K562 (cell line): ENCODE results near the gene CCDC13. TPM values are rescaled to one million over a fixed set of nuclear protein-coding genes. Genes with fewer than 3 reads are reported as not detected.

Experiments used
- ATAC-seq: fragments of 200-7000 bp; cut with Tn5 transposase; 3 replicates; pipeline ENCODE4 v1.9.1; 2020; ENCODE audit warnings: moderate library complexity
- BruUV-seq: library from RNA; stranded (reverse); fragments of 400-500 nt; replicated peaks from 2 replicates; lab custom pipeline; 2021; lab: Mats Ljungman, UMichigan
- CTCF ChIA-PET: fragments of 300-600 bp; formaldehyde crosslinking; extraction: SDS; loops from one replicate; lab custom pipeline; 2021; ENCODE audit warnings: low intra/inter-chr PET ratio; lab: Yijun Ruan, JAX
- POLR2A ChIA-PET: fragments of 300-600, 350-650 bp; sonication (Branson Sonifier 250); formaldehyde crosslinking; extraction: SDS; loops from one replicate; lab custom pipeline; 2021; ENCODE audit warnings: antibody characterized with exemption, inconsistent platforms; lab: Yijun Ruan, JAX
- DNase-seq, 4 experiments: peaks; one replicate each; pipeline versions ENCODE4 v3.0.0 to v3.0.0-alpha.2; 2011 to 2018; ENCODE audit warnings: low spot score in 3 of 4, mixed read lengths in 3 of 4; ENCODE audit errors: extremely low read depth in 1 of 4
- FAIRE-seq: peaks from 2 replicates; lab custom pipeline; 2011; peaks lifted over from hg19 to GRCh38; lab: Jason Lieb, UNC
- H2AFZ ChIP-seq: 2 replicates; pipeline ENCODE4 v1.6.0; 2011; ENCODE audit warnings: low read depth, low read length, control low read depth, inconsistent platforms
- H3K27ac ChIP-seq: fragments of 200-600 bp; 3 replicates; pipeline ENCODE4 v1.8.0; 2011; ENCODE audit warnings: low read depth, mild to moderate bottlenecking, control low read depth, inconsistent platforms, low read length, moderate library complexity, mixed read lengths; ENCODE audit errors: extremely low read depth
- H3K27me3 ChIP-seq, 2 experiments: fragments of 300-600 bp in 1 of 2; 2 replicates in 1 of 2; 3 replicates in 1 of 2; pipeline versions ENCODE4 v1.6.0 to v1.8.0; 2011; ENCODE audit warnings: inconsistent platforms in 2 of 2, low read length in 2 of 2, mild to moderate bottlenecking in 1 of 2, mixed read lengths in 1 of 2, moderate library complexity in 1 of 2; ENCODE audit not compliant: control insufficient read depth in 2 of 2, insufficient read depth in 2 of 2
- H3K36me3 ChIP-seq: fragments of 300-600 bp; 3 replicates; pipeline ENCODE4 v1.8.0; 2011; ENCODE audit warnings: mild to moderate bottlenecking, low read length, inconsistent platforms; ENCODE audit not compliant: control insufficient read depth, insufficient read depth
- H3K4me1 ChIP-seq, 2 experiments: fragments of 200-600 bp in 1 of 2; replicated peaks in 1 of 2; 2 replicates in 1 of 2; 3 replicates in 1 of 2; pipeline versions ENCODE4 v1.5.1 to v1.8.0; 2011; ENCODE audit warnings: inconsistent platforms in 2 of 2, low read length in 2 of 2, mild to moderate bottlenecking in 1 of 2, mixed read lengths in 1 of 2, moderate library complexity in 1 of 2; ENCODE audit not compliant: control insufficient read depth in 2 of 2, insufficient read depth in 2 of 2
- H3K4me2 ChIP-seq: 2 replicates; pipeline ENCODE4 v1.6.1; 2011; ENCODE audit warnings: low read length, control low read depth, inconsistent platforms, mixed read lengths; ENCODE audit not compliant: insufficient read depth
- H3K4me3 ChIP-seq: fragments of 200-600 bp; sonication (generic), shearing (Covaris generic); 2 replicates; pipeline ENCODE4 v1.5.1; 2016; ENCODE audit warnings: control low read depth, inconsistent platforms
- H3K79me2 ChIP-seq: fragments of 200-600 bp; 3 replicates; pipeline ENCODE4 v1.8.0; 2011; ENCODE audit warnings: low read length, inconsistent platforms; ENCODE audit not compliant: control insufficient read depth, insufficient read depth
- H3K9ac ChIP-seq, 2 experiments: 2 replicates each; pipeline versions ENCODE4 v1.6.0 to v1.6.1; 2011; ENCODE audit warnings: low read depth in 2 of 2, low read length in 2 of 2, control low read depth in 1 of 2, inconsistent platforms in 1 of 2, mild to moderate bottlenecking in 1 of 2, mixed read lengths in 1 of 2; ENCODE audit not compliant: insufficient read depth in 1 of 2
- H3K9me1 ChIP-seq: one replicate; pipeline ENCODE4 v1.6.0; 2011; ENCODE audit warnings: inconsistent platforms, mild to moderate bottlenecking, low read length, moderate library complexity; ENCODE audit not compliant: control insufficient read depth, insufficient read depth
- H3K9me3 ChIP-seq: replicated peaks from 2 replicates; pipeline ENCODE4 v1.5.1; 2011; ENCODE audit warnings: low read depth, low read length, inconsistent platforms; ENCODE audit not compliant: control insufficient read depth, insufficient read depth
- H4K20me1 ChIP-seq: replicated peaks from 2 replicates; pipeline ENCODE4 v1.6.1; 2011; ENCODE audit warnings: low read length, inconsistent platforms, mixed read lengths; ENCODE audit not compliant: control insufficient read depth, insufficient read depth
- ELF2 ChIP-seq: fragments of 250-450 bp; sonication (Bioruptor Pico); IDR thresholded peaks from 2 replicates; pipeline ENCODE4 v1.5.0; 2021; ENCODE audit warnings: mild to moderate bottlenecking
- IRF2 ChIP-seq: sonication (generic); formaldehyde crosslinking; IDR thresholded peaks from 2 replicates; pipeline ENCODE4 v1.8.1; 2022; ENCODE audit warnings: mild to moderate bottlenecking, missing genetic modification reagents
- WGBS: fragments of 100-300 bp; shearing (Covaris generic); methylation state at CpG from one replicate; pipeline ENCODE4 v1.1.6; 2016; ENCODE audit warnings: low coverage, mixed read lengths; ENCODE audit not compliant: insufficient coverage; ENCODE audit errors: missing lambda C conversion rate; 5-methylcytosine and 5-hydroxymethylcytosine counted together
- in situ Hi-C: fragments of 300-500 bp; cut with MboI; formaldehyde crosslinking; loops from 4 replicates; pipeline ENCODE4 v1.15.0; 2018; ENCODE audit warnings: inconsistent platforms, mixed read lengths
- intact Hi-C: fragments of 100-400 bp; cut with micrococcal nuclease; formaldehyde crosslinking; loops from 2 replicates; pipeline ENCODE4 v1.14.2; 2022
- polyA plus RNA-seq, 8 experiments: library from polyadenylated mRNA; depleted of rRNA in 4 of 8; stranded (reverse) in 5 of 8; unstranded in 3 of 8; fragments of >200 nt; fragmentation: Nextera tagmentation in 2 of 8; fragmentation: Illumina TruSeq in 1 of 8; extraction: Ambion mirVana in 2 of 8; extraction: Trizol in 1 of 8; gene quantifications; 2 replicates each; pipeline versions ENCODE4 v1.2.1 to v1.2.3, GENCODE V29; 2011 to 2014; ENCODE audit warnings: inconsistent platforms in 1 of 8, missing spikeins in 1 of 8
- total RNA-seq, 7 experiments: library from RNA; depleted of rRNA in 6 of 7; stranded (reverse); fragments of >200 nt in 6 of 7; fragmentation: Illumina TruSeq in 2 of 7; extraction: Trizol in 2 of 7; gene quantifications; 2 replicates each; pipeline versions ENCODE4 v1.2.1 to v1.2.3, GENCODE V29; 2011 to 2021; ENCODE audit warnings: low replicate concordance in 1 of 7
- TF ChIP-seq, protein P1 (sequence below): fragments of 450-650 bp; IDR thresholded peaks from 2 replicates; pipeline ENCODE4 v1.6.1; 2016
- TF ChIP-seq, protein P2 (sequence below): fragments of 250-450 bp; sonication (Bioruptor Pico); IDR thresholded peaks from 2 replicates; pipeline ENCODE4 v1.5.0; 2020; ENCODE audit warnings: mild to moderate bottlenecking, borderline replicate concordance

CCDC13 gene
- total and polyA plus RNA-seq, 9 of the 15 experiments (the other 6 are each of a cell fraction or from before 2014, with no cell fraction given): 0.20 to 0.70 (median 0.48) TPM; not detected in 2

DNA sequence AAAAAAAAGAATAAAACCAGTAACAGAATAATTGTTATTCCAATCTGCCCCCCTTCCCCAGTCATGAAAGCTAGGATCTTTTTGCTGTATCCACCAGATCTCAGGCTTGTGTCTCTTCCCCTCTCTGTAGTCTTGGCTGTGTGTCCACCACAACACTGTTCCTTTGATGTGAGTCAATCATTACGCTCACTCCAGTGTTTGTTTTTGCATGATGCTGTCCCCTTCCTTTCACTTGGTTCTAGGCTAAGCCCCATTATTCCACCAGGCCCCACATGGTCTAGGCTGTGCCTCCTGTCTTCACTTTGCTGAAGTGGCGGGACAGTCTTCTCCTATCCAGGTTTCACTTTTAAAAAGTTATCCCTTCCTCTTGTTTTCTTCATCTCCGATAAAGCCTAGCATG is 49.8 kb upstream of the CCDC13 start (continued):
- TF ChIP-seq, protein P1, sequence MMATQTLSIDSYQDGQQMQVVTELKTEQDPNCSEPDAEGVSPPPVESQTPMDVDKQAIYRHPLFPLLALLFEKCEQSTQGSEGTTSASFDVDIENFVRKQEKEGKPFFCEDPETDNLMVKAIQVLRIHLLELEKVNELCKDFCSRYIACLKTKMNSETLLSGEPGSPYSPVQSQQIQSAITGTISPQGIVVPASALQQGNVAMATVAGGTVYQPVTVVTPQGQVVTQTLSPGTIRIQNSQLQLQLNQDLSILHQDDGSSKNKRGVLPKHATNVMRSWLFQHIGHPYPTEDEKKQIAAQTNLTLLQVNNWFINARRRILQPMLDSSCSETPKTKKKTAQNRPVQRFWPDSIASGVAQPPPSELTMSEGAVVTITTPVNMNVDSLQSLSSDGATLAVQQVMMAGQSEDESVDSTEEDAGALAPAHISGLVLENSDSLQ: 0 out of 2 replicates have a peak, but pooled peaks have one; percentile 11
- TF ChIP-seq ELF2 (no peak), IRF2 (CRISPR knock-in tag) (no peak)

DNA sequence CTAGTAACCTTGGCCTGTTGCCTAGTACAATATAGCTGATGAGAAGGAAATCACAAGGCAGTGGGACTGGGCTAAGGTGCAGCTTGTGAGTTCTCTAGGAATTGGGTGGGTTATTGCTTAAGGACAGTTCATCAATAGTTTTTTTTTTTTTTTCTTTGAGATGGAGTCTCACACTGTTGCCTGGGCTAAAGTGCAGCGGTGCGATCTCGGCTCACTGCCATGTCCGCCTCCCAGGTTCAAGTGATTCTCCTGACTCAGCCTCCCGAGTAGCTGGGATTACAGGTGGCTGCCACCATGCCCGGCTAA is 47.6 kb upstream of the CCDC13 start:
- WGBS: 56% methylated on average over 6 of the region's 6 CpGs
- in situ Hi-C loops (no loop called here), intact Hi-C loops (no loop called here)
- Histone ChIP-seq H3K9me1 (no peaks in the 10 kb centered on the region), H3K4me3 (no peak overlapping the region), H3K27ac (no peak overlapping the region), H3K4me2 (no peak overlapping the region), H4K20me1 (no peaks in the 10 kb centered on the region), H3K4me1 (peaks cover 0 to 1% of the 10 kb centered on the region in 2 experiments; a peak in 1 of 5 replicates), H3K79me2 (no peaks in the 10 kb centered on the region), H3K27me3 (0 out of 5 replicates have a peak, but pooled peaks cover 0 to 4% of the 10 kb centered on the region in 2 experiments), H3K36me3 (no peaks in the 10 kb centered on the region), H3K9ac (no peak overlapping the region), H2AFZ (no peak overlapping the region), H3K9me3 (no peaks in the 10 kb centered on the region)
- FAIRE-seq: no peak
- TF ChIP-seq, protein P2, sequence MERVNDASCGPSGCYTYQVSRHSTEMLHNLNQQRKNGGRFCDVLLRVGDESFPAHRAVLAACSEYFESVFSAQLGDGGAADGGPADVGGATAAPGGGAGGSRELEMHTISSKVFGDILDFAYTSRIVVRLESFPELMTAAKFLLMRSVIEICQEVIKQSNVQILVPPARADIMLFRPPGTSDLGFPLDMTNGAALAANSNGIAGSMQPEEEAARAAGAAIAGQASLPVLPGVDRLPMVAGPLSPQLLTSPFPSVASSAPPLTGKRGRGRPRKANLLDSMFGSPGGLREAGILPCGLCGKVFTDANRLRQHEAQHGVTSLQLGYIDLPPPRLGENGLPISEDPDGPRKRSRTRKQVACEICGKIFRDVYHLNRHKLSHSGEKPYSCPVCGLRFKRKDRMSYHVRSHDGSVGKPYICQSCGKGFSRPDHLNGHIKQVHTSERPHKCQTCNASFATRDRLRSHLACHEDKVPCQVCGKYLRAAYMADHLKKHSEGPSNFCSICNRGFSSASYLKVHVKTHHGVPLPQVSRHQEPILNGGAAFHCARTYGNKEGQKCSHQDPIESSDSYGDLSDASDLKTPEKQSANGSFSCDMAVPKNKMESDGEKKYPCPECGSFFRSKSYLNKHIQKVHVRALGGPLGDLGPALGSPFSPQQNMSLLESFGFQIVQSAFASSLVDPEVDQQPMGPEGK (CRISPR knock-in tag): no peak
- ChIA-PET CTCF (interaction anchor here (0.6 kb wide), 1 partner anchor 1286 kb away, joined by 4 read pairs; no protein-coding TSS in a partner anchor), POLR2A (interaction anchor here (0.6 to 1.4 kb wide), 4 partner anchors 10 to 208 kb away, joined by 3 to 9 read pairs (median 4); partner anchors contain the start of gene HIGD1A)
- no peak for ATAC-seq
- BruUV-seq: no TSS peak
- no peak for DNase-seq
